Breast epithelium (tissue), 3 donors: Measurements from ENCODE around the gene EGFLAM.

Source experiments
- CTCF ChIP-seq, 3 donors: fragments of 450-650 bp; IDR thresholded peaks; one replicate each; pipeline ENCODE4 v1.5.1; 2016 to 2017; ENCODE audit warnings: antibody characterized with exemption in 3 of 3, mild to moderate bottlenecking in 3 of 3, moderate library complexity in 3 of 3
- POLR2AphosphoS5 ChIP-seq, 3 donors: sonication (generic); formaldehyde crosslinking; IDR thresholded peaks; one replicate each; pipeline ENCODE4 v1.6.1; 2017; ENCODE audit warnings: antibody characterized with exemption in 3 of 3

GRCh38 chr5:38431242-38431853 lies 173.0 kb downstream of the EGFLAM start:
- TF ChIP-seq POLR2AphosphoS5 (IDR thresholded peaks at IDR 0.05) (no peak), CTCF (IDR thresholded peaks at IDR 0.05) (no peak)
